ENCODE measurements around the gene CD44.

Gene CD44

GRCh38 chr11:35277827-35278226, 138.9 kb downstream of the CD44 start:
- in situ Hi-C loops (cut with MboI; ENCODE audit: low pct_unique_long_range_greater_than_20kb, low sequenced_read_pairs, unreplicated experiment): no loop called here
- DNase-seq (ENCODE audit: low spot score): no peak
- TF ChIP-seq CTCF (IDR thresholded peaks at IDR 0.05; ENCODE audit: extremely low read depth, insufficient read depth, missing control alignments): no peak

GRCh38 chr11:35280727-35281126, 141.8 kb downstream of the CD44 start:
- TF ChIP-seq CTCF (IDR thresholded peaks at IDR 0.05; ENCODE audit: extremely low read depth, insufficient read depth, missing control alignments): no peak
- no peak for DNase-seq (ENCODE audit: low spot score)
- in situ Hi-C loops (cut with MboI; ENCODE audit: low pct_unique_long_range_greater_than_20kb, low sequenced_read_pairs, unreplicated experiment): no loop called here

GRCh38 chr11:35281169-35281688, 142.3 kb downstream of the CD44 start:
- DNase-seq (ENCODE audit: low spot score): no peak
- TF ChIP-seq CTCF (IDR thresholded peaks at IDR 0.05; ENCODE audit: extremely low read depth, insufficient read depth, missing control alignments): no peak
- in situ Hi-C loops (cut with MboI; ENCODE audit: low pct_unique_long_range_greater_than_20kb, low sequenced_read_pairs, unreplicated experiment): no loop called here
